CD14-positive monocyte (primary cell): ENCODE measurements around the gene CIBAR2. TPM values are rescaled to one million over a fixed set of nuclear protein-coding genes. Genes with fewer than 3 reads are reported as not detected.

Experiments used
- DNase-seq, 3 donors: peaks; one replicate each; pipeline ENCODE4 v3.0.0-alpha.2; 2011 to 2022
- H2AFZ ChIP-seq: 2 replicates; pipeline ENCODE4 v1.6.0; 2012; ENCODE audit warnings: mild to moderate bottlenecking, low read depth, low read length, inconsistent platforms; ENCODE audit not compliant: insufficient read depth, poor library complexity, severe bottlenecking
- H3K27ac ChIP-seq, 2 donors: 1 replicate in 1 of 2; 2 replicates in 1 of 2; pipeline ENCODE4 v1.5.1; 2012 to 2013; ENCODE audit warnings: low read length in 2 of 2, control low read depth in 1 of 2, inconsistent platforms in 1 of 2, low read depth in 1 of 2, mild to moderate bottlenecking in 1 of 2
- H3K27me3 ChIP-seq, 2 donors: one replicate each; pipeline versions ENCODE4 v1.6.0 to v1.6.1; 2011 to 2013; ENCODE audit warnings: low read length in 2 of 2; ENCODE audit not compliant: control insufficient read depth in 2 of 2, insufficient read depth in 2 of 2
- H3K36me3 ChIP-seq, 2 donors: replicated peaks in 1 of 2; 1 replicate in 1 of 2; 2 replicates in 1 of 2; pipeline versions ENCODE4 v1.5.1 to v1.6.1; 2012 to 2013; ENCODE audit warnings: low read length in 2 of 2, control low read depth in 1 of 2, inconsistent platforms in 1 of 2, mild to moderate bottlenecking in 1 of 2; ENCODE audit not compliant: insufficient read depth in 2 of 2, control insufficient read depth in 1 of 2
- H3K4me1 ChIP-seq, 2 donors: 1 replicate in 1 of 2; 2 replicates in 1 of 2; pipeline versions ENCODE4 v1.5.1 to v1.6.1; 2012 to 2013; ENCODE audit warnings: low read length in 2 of 2, control low read depth in 1 of 2, inconsistent platforms in 1 of 2, mild to moderate bottlenecking in 1 of 2, moderate library complexity in 1 of 2; ENCODE audit not compliant: insufficient read depth in 2 of 2, control insufficient read depth in 1 of 2
- H3K4me2 ChIP-seq: replicated peaks from 2 replicates; pipeline ENCODE3; 2012; ENCODE audit warnings: low read length, moderate library complexity, mild to moderate bottlenecking; ENCODE audit not compliant: poor library complexity, severe bottlenecking; ENCODE audit errors: extremely low read depth
- H3K4me3 ChIP-seq, 3 experiments: fragments of 200-600 bp in 1 of 3; sonication (generic) in 1 of 3; replicated peaks in 1 of 3; 1 replicate in 2 of 3; 2 replicates in 1 of 3; pipeline ENCODE4 v1.5.1; 2011 to 2013; ENCODE audit warnings: low read length in 3 of 3, mild to moderate bottlenecking in 3 of 3, control low read depth in 2 of 3, low read depth in 2 of 3, inconsistent platforms in 1 of 3, moderate library complexity in 1 of 3
- H3K79me2 ChIP-seq: 2 replicates; pipeline ENCODE4 v1.6.0; 2012; ENCODE audit warnings: mild to moderate bottlenecking, control low read depth, inconsistent platforms, low read length, moderate library complexity; ENCODE audit not compliant: insufficient read depth
- H3K9ac ChIP-seq: 2 replicates; pipeline ENCODE4 v1.6.0; 2017; ENCODE audit warnings: low read length, mild to moderate bottlenecking; ENCODE audit not compliant: insufficient read depth, poor library complexity, severe bottlenecking
- H3K9me3 ChIP-seq, 2 donors: replicated peaks in 1 of 2; 1 replicate in 1 of 2; 2 replicates in 1 of 2; pipeline versions ENCODE4 v1.5.1 to v1.6.1; 2012 to 2013; ENCODE audit warnings: low read length in 2 of 2, control low read depth in 1 of 2; ENCODE audit not compliant: control insufficient read depth in 1 of 2, insufficient read depth in 1 of 2
- H4K20me1 ChIP-seq: 2 replicates; pipeline ENCODE4 v1.6.0; 2012; ENCODE audit warnings: mild to moderate bottlenecking, low read length, control low read depth, moderate library complexity; ENCODE audit not compliant: insufficient read depth
- H3K27ac Mint-ChIP-seq, 7 donors: one replicate each; pipeline ENCODE4 v1.8.0; 2020; ENCODE audit warnings: mild to moderate bottlenecking in 7 of 7, mixed read lengths in 7 of 7, moderate library complexity in 6 of 7, inconsistent platforms in 2 of 7
- H3K27me3 Mint-ChIP-seq, 3 donors: one replicate each; pipeline ENCODE4 v1.8.0; 2021 to 2022; ENCODE audit warnings: low read depth in 3 of 3, mild to moderate bottlenecking in 3 of 3, mixed read lengths in 3 of 3, moderate library complexity in 3 of 3, inconsistent platforms in 1 of 3
- H3K36me3 Mint-ChIP-seq, 2 donors: one replicate each; pipeline ENCODE4 v1.8.0; 2020; ENCODE audit warnings: mixed read lengths in 2 of 2, inconsistent platforms in 1 of 2, mild to moderate bottlenecking in 1 of 2
- H3K4me1 Mint-ChIP-seq: one replicate; pipeline ENCODE4 v1.8.0; 2020; ENCODE audit warnings: mild to moderate bottlenecking, mixed read lengths
- H3K4me3 Mint-ChIP-seq, 2 donors: one replicate each; pipeline ENCODE4 v1.8.0; 2020; ENCODE audit warnings: mild to moderate bottlenecking in 2 of 2, mixed read lengths in 2 of 2, moderate library complexity in 1 of 2
- H3K9me3 Mint-ChIP-seq, 7 donors: one replicate each; pipeline ENCODE4 v1.8.0; 2020 to 2022; ENCODE audit warnings: mixed read lengths in 7 of 7, mild to moderate bottlenecking in 6 of 7, moderate library complexity in 6 of 7, inconsistent platforms in 2 of 7
- WGBS: methylation state at CpG from one replicate; pipeline ENCODE4 v1.1.5; 2013; ENCODE audit warnings: missing lambda C conversion rate; ENCODE audit not compliant: insufficient coverage; 5-methylcytosine and 5-hydroxymethylcytosine counted together
- intact Hi-C, 2 donors: fragments of 100-400 bp; cut with micrococcal nuclease; formaldehyde crosslinking; loops; one replicate each; pipeline versions ENCODE4 v1.15.0 to v1.15.1; 2023
- polyA plus RNA-seq, 3 donors: library from polyadenylated mRNA; depleted of rRNA in 1 of 3; unstranded in 2 of 3; stranded (reverse) in 1 of 3; fragments of 300-500 nt in 2 of 3; fragments of >200 nt in 1 of 3; fragmentation: Illumina TruSeq in 2 of 3; gene quantifications; 1 replicate in 2 of 3; 2 replicates in 1 of 3; pipeline ENCODE4 v1.2.3, GENCODE V29; 2012 to 2021
- TF ChIP-seq, protein P1 (sequence below): fragments of 200-600 bp; IDR thresholded peaks from one replicate; pipeline ENCODE4 v1.8.0; 2022; ENCODE audit warnings: antibody characterized with exemption, mild to moderate bottlenecking

Gene CIBAR2
- polyA plus RNA-seq, 3 donors = not detected

DNA sequence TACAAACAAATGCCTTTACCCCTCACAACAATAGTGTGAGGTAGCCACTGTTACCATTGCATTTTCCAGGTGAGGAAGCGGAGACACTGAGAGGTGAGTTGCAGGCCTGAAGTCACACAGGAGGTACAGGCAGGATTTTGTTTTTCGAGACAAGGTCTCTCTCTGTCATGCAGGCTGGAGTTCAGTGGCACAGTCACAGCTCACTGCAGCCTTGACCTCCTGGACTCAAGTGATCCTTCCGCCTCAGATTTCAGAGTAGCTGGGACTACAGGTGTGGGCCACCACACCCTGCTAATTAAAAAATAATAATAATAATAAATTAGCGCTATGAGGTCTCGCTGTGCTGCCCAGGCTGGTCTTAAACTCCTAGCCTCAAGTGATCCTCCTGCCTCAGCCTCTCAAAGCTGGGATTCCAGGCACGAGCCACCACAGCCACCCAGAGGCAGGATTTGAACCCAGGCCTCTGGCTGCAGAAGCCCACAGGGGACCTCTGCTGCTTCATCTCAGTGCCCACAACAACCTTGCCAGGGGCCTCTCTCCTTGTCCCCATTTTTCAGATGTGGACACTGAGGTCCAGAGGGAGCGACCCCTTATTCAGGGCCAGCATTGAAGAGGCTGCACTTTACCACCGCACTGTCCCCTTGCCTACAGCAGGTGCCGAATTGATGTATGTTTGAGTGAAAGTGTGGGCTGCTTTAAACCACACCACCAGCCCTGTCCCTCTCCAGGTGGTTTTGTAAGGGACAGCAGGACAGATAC is 16.0 kb upstream of the CIBAR2 start:
- peaks cover 0 to 9% of the 10 kb centered on the region in 2 donors for H3K27me3 ChIP-seq
- no peaks in the 10 kb centered on the region for H3K79me2 ChIP-seq
- no peak overlapping the region for H3K4me3 ChIP-seq
- Mint-ChIP-seq H3K4me3 (no peak overlapping the region), H3K27me3 (peaks cover 11 to 23% (median 17%) of the 10 kb centered on the region in 3 donors), H3K4me1 (no peaks in the 10 kb centered on the region), H3K9me3 (no peaks in the 10 kb centered on the region), H3K27ac (no peak overlapping the region), H3K36me3 (peaks cover 0 to 2% of the 10 kb centered on the region in 2 donors)
- TF ChIP-seq, protein P1, sequence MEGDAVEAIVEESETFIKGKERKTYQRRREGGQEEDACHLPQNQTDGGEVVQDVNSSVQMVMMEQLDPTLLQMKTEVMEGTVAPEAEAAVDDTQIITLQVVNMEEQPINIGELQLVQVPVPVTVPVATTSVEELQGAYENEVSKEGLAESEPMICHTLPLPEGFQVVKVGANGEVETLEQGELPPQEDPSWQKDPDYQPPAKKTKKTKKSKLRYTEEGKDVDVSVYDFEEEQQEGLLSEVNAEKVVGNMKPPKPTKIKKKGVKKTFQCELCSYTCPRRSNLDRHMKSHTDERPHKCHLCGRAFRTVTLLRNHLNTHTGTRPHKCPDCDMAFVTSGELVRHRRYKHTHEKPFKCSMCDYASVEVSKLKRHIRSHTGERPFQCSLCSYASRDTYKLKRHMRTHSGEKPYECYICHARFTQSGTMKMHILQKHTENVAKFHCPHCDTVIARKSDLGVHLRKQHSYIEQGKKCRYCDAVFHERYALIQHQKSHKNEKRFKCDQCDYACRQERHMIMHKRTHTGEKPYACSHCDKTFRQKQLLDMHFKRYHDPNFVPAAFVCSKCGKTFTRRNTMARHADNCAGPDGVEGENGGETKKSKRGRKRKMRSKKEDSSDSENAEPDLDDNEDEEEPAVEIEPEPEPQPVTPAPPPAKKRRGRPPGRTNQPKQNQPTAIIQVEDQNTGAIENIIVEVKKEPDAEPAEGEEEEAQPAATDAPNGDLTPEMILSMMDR = no peak
- no peak overlapping the region for H3K9ac ChIP-seq
- no peaks in the 10 kb centered on the region for H3K4me1 ChIP-seq
- peaks cover 0 to 3% of the 10 kb centered on the region in 2 donors for H3K9me3 ChIP-seq
- H4K20me1 ChIP-seq = no peaks in the 10 kb centered on the region
- no peak overlapping the region for H2AFZ ChIP-seq
- H3K36me3 ChIP-seq = no peaks in the 10 kb centered on the region
- H3K4me2 ChIP-seq = no peak overlapping the region
- 100% methylated on average over 4 of the region's 9 CpGs for WGBS
- no peak for DNase-seq
- intact Hi-C loops = no loop called here
- H3K27ac ChIP-seq = no peak overlapping the region

DNA sequence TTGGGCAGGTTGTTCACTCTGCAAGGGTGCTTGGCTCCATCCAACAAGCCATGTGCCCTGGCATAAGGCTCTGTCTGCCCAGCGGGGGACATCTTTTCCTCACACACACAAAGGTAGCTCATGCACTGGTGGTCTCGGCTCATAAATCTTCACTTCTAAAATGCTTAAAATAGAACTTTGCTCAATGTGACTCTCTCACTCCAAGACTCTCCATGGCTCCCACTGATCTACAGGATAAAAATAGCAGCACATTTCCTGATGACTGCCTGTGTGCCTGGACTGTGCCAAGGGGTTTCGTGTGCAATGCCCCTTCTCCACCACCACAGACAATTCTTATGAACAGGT is 15.1 kb upstream of the CIBAR2 start:
- no peak overlapping the region for H3K27ac Mint-ChIP-seq
- H3K4me2 ChIP-seq = no peak overlapping the region
- H3K27ac ChIP-seq = no peak overlapping the region

More for the DNA sequence above, 15.1 kb upstream of the CIBAR2 start:
- H4K20me1 ChIP-seq = no peaks in the 10 kb centered on the region
- no peak for DNase-seq
- H3K9me3 ChIP-seq = peaks cover 0 to 3% of the 10 kb centered on the region in 2 donors
- H3K4me1 ChIP-seq = no peaks in the 10 kb centered on the region
- Mint-ChIP-seq H3K9me3 (no peaks in the 10 kb centered on the region), H3K36me3 (no peaks in the 10 kb centered on the region), H3K27me3 (peaks cover 10 to 24% (median 17%) of the 10 kb centered on the region in 3 donors), H3K4me3 (peak overlapping the region in 1 of 2 donors; percentile 14), H3K4me1 (no peaks in the 10 kb centered on the region)
- no peak overlapping the region for H3K9ac ChIP-seq
- TF ChIP-seq, protein P1 = no peak
- H3K4me3 ChIP-seq = no peak overlapping the region
- intact Hi-C loops = no loop called here
- no peak overlapping the region for H2AFZ ChIP-seq
- H3K79me2 ChIP-seq = no peaks in the 10 kb centered on the region
- H3K27me3 ChIP-seq = peaks cover 0 to 9% of the 10 kb centered on the region in 2 donors
- H3K36me3 ChIP-seq = no peaks in the 10 kb centered on the region
- WGBS = 94% methylated on average over 2 of the region's 3 CpGs
